OCI-LY7 (cell line): ENCODE data around the gene EPB41L4A. TPM values are rescaled to one million over a fixed set of nuclear protein-coding genes. Genes with fewer than 3 reads are reported as not detected.

Source experiments
- BruUV-seq: library from RNA; stranded (reverse); fragments of 400-500 nt; replicated peaks from 2 replicates; lab custom pipeline; 2021; lab: Mats Ljungman, UMichigan
- CTCF ChIA-PET: fragments of 300-600 bp; sonication (Branson Sonifier 250); formaldehyde crosslinking; loops from one replicate; lab custom pipeline; 2022; ENCODE audit warnings: antibody characterized with exemption; ENCODE audit not compliant: unreplicated experiment; lab: Charles Lee
- POLR2A ChIA-PET: fragments of 300-600 bp; sonication (Branson Sonifier 250); formaldehyde crosslinking; loops from one replicate; lab custom pipeline; 2022; ENCODE audit warnings: antibody characterized with exemption; lab: Charles Lee
- DNase-seq: peaks from one replicate; pipeline ENCODE4 v3.0.0-alpha.2; 2015; ENCODE audit warnings: low spot score
- H2AFZ ChIP-seq: fragments of 200-600 bp; sonication (generic), shearing (Covaris generic); 2 replicates; pipeline ENCODE4 v1.6.1; 2014; ENCODE audit warnings: mild to moderate bottlenecking, antibody characterized with exemption, low read length, moderate library complexity
- H3K27ac ChIP-seq: fragments of 200-600 bp; sonication (generic); 2 replicates; pipeline ENCODE4 v1.5.1; 2014; ENCODE audit warnings: mixed run types, low read depth, mild to moderate bottlenecking, moderate library complexity, low read length, inconsistent platforms; ENCODE audit not compliant: poor library complexity, severe bottlenecking
- H3K36me3 ChIP-seq: fragments of 200-600 bp; sonication (generic); 2 replicates; pipeline ENCODE4 v1.6.1; 2014; ENCODE audit warnings: mild to moderate bottlenecking, antibody characterized with exemption, low read length, moderate library complexity, mixed read lengths; ENCODE audit not compliant: insufficient read depth
- H3K4me1 ChIP-seq: fragments of 200-600 bp; sonication (generic); 2 replicates; pipeline ENCODE4 v1.5.1; 2014; ENCODE audit warnings: mild to moderate bottlenecking, low read length; ENCODE audit not compliant: insufficient read depth, poor library complexity, severe bottlenecking
- H3K4me2 ChIP-seq: fragments of 200-600 bp; sonication (generic); 2 replicates; pipeline ENCODE4 v1.6.1; 2014; ENCODE audit warnings: mild to moderate bottlenecking, low read length
- H3K4me3 ChIP-seq: fragments of 200-600 bp; sonication (generic); 2 replicates; pipeline ENCODE4 v1.5.1; 2014; ENCODE audit warnings: mild to moderate bottlenecking, low read depth, low read length; ENCODE audit not compliant: poor library complexity, severe bottlenecking
- H3K79me2 ChIP-seq: fragments of 200-600 bp; sonication (generic); 2 replicates; pipeline ENCODE4 v1.6.1; 2016; ENCODE audit warnings: low read depth, mild to moderate bottlenecking, low read length, moderate library complexity, mixed read lengths; ENCODE audit not compliant: insufficient read depth
- H3K9me2 ChIP-seq: fragments of 200-600 bp; sonication (generic); 2 replicates; pipeline ENCODE4 v1.6.1; 2016; ENCODE audit warnings: mild to moderate bottlenecking, low read length, mixed read lengths; ENCODE audit not compliant: insufficient read depth
- H3K9me3 ChIP-seq: fragments of 200-600 bp; sonication (generic); 2 replicates; pipeline ENCODE4 v1.6.1; 2014; ENCODE audit warnings: mild to moderate bottlenecking, mixed run types, low read length, mixed read lengths
- H4K20me1 ChIP-seq: fragments of 200-600 bp; sonication (generic); 2 replicates; pipeline ENCODE4 v1.6.1; 2014; ENCODE audit warnings: mild to moderate bottlenecking, antibody characterized with exemption, low read length, moderate library complexity, mixed read lengths; ENCODE audit not compliant: insufficient read depth
- CTCF ChIP-seq: fragments of 200-600 bp; sonication (generic); conservative IDR thresholded peaks from 2 replicates; pipeline ENCODE4 v1.5.1; 2014; ENCODE audit warnings: mild to moderate bottlenecking, antibody characterized with exemption, low read length, moderate library complexity, mixed read lengths
- EZH2phosphoT487 ChIP-seq: fragments of 200-600 bp; sonication (generic); IDR thresholded peaks from 2 replicates; pipeline ENCODE4 v1.6.1; 2018; ENCODE audit warnings: low read depth, borderline replicate concordance, mild to moderate bottlenecking, mixed run types, antibody characterized with exemption, low read length, moderate library complexity, mixed read lengths
- intact Hi-C: fragments of 100-400 bp; cut with micrococcal nuclease; formaldehyde crosslinking; loops from one replicate; pipeline ENCODE4 v1.10.0; 2022; ENCODE audit not compliant: unreplicated experiment
- total RNA-seq, 2 experiments: library from RNA; depleted of rRNA in 1 of 2; stranded (reverse); fragments of >200 nt in 1 of 2; shearing (Covaris generic) in 1 of 2; gene quantifications; 2 replicates each; pipeline ENCODE4 v1.2.3, GENCODE V29; 2014 to 2022

Gene EPB41L4A
- total RNA-seq, 2 experiments from 2014 or later: 0.03 TPM; not detected in 1

DNA sequence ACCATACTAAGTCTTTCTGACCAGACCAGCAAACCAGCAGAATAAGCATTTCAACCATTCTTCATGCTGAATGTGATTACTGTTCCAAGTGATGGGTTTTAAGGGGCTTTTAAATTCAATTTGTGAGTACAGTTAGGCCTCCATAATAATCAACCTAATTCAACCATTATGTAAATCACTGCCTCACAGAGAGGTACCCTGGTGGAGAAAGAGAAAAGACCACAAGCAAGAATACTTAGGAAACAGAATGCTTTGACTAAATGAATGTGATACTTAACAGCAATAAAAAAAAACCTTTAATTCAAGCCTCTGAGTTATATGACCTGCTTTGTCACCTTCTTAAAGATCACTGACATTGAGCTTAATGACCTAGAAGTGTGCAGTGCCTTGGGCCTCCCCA lies 162.1 kb downstream of the EPB41L4A start:
- no peaks in the 10 kb centered on the region for H3K9me2 ChIP-seq
- H3K36me3 ChIP-seq: no peaks in the 10 kb centered on the region
- H3K4me3 ChIP-seq: no peak overlapping the region
- H3K4me1 ChIP-seq: no peaks in the 10 kb centered on the region
- H3K4me2 ChIP-seq: no peak overlapping the region
- TF ChIP-seq CTCF (no peak), EZH2phosphoT487 (no peak)
- intact Hi-C loops: no loop called here
- no peak overlapping the region for H2AFZ ChIP-seq
- H4K20me1 ChIP-seq: no peaks in the 10 kb centered on the region
- BruUV-seq: no TSS peak
- no peaks in the 10 kb centered on the region for H3K9me3 ChIP-seq
- CTCF ChIA-PET: no interaction called here
- no peaks in the 10 kb centered on the region for H3K79me2 ChIP-seq
- no peak for DNase-seq
- H3K27ac ChIP-seq: no peak overlapping the region
- POLR2A ChIA-PET: interaction anchor here (0.5 kb wide), 2 partner anchors 12 to 25 kb away, joined by 3 to 4 read pairs; no protein-coding TSS in a partner anchor

GRCh38 chr5:112254303-112254702 lies 164.8 kb downstream of the EPB41L4A start:
- BruUV-seq: no TSS peak
- no peak for TF ChIP-seq EZH2phosphoT487
- TF ChIP-seq CTCF: no peak
- H3K4me2 ChIP-seq: no peak overlapping the region
- H3K36me3 ChIP-seq: no peaks in the 10 kb centered on the region
- DNase-seq: no peak
- ChIA-PET POLR2A (no interaction called here), CTCF (no interaction called here)
- H3K4me3 ChIP-seq: no peak overlapping the region
- no peaks in the 10 kb centered on the region for H3K79me2 ChIP-seq
- H4K20me1 ChIP-seq: no peaks in the 10 kb centered on the region
- H3K27ac ChIP-seq: no peak overlapping the region
- no peak overlapping the region for H2AFZ ChIP-seq
- no peaks in the 10 kb centered on the region for H3K9me2 ChIP-seq
- intact Hi-C loops: no loop called here
- H3K9me3 ChIP-seq: no peaks in the 10 kb centered on the region
- no peaks in the 10 kb centered on the region for H3K4me1 ChIP-seq

GRCh38 chr5:112253478-112254250 lies 165.4 kb downstream of the EPB41L4A start:
- no peaks in the 10 kb centered on the region for H3K4me1 ChIP-seq
- no peak overlapping the region for H3K4me3 ChIP-seq
- no peak overlapping the region for H3K27ac ChIP-seq
- POLR2A ChIA-PET: interaction anchor here (0.5 to 0.6 kb wide), 2 partner anchors 96 to 1217 kb away, joined by 3 read pairs; no protein-coding TSS in a partner anchor
- no peaks in the 10 kb centered on the region for H4K20me1 ChIP-seq
- TF ChIP-seq CTCF (no peak), EZH2phosphoT487 (no peak)
- H3K36me3 ChIP-seq: no peaks in the 10 kb centered on the region
- H3K9me3 ChIP-seq: no peaks in the 10 kb centered on the region
- CTCF ChIA-PET: no interaction called here
- H2AFZ ChIP-seq: no peak overlapping the region
- intact Hi-C loops: no loop called here
- BruUV-seq: no TSS peak
- H3K9me2 ChIP-seq: no peaks in the 10 kb centered on the region
- H3K4me2 ChIP-seq: no peak overlapping the region
- no peaks in the 10 kb centered on the region for H3K79me2 ChIP-seq
- DNase-seq: no peak
